ENCODE data around the gene CSPG5. TPM values are rescaled to one million over a fixed set of nuclear protein-coding genes. Genes with fewer than 3 reads are reported as not detected.

CSPG5 gene
- total RNA-seq, 1 experiment from 2014 or later: 5.7 TPM

- H2AFZ ChIP-seq (ENCODE audit: low read length): no peak overlapping the region
- H3K56ac ChIP-seq (ENCODE audit: insufficient read length, low read depth, low read length): no peak overlapping the region
- DNase-seq: no peak
- H3K27ac ChIP-seq (ENCODE audit: insufficient read length, low read depth, low read length): no peak overlapping the region
- H3K4ac ChIP-seq (ENCODE audit: low read depth, low read length): no peak overlapping the region
- Mint-ChIP-seq H3K4me3 (no peak overlapping the region), H3K9me3 (no peaks in the 10 kb centered on the region), H3K27ac (no peak overlapping the region; a peak in 1 of 7 replicates), H3K36me3 (ENCODE audit: insufficient read depth in 1 of 3, low read depth in 3 of 3) (no peaks in the 10 kb centered on the region; a peak in 1 of 7 replicates), H3K4me1 (peaks cover 0 to 6% of the 10 kb centered on the region in 2 experiments; a peak in 2 of 4 replicates), H3K27me3 (ENCODE audit: low read depth) (peaks cover 6% of the 10 kb centered on the region)
- no peak overlapping the region for H2AK5ac ChIP-seq (ENCODE audit: insufficient read length, low read length)
- no peak overlapping the region for H2BK5ac ChIP-seq (ENCODE audit: insufficient read length, low read length)
- H3K4me2 ChIP-seq (ENCODE audit: insufficient read depth, insufficient read length, low read length): no peak overlapping the region
- TF ChIP-seq CTCF (conservative IDR thresholded peaks at IDR 0.05): no peak
- H3K79me1 ChIP-seq (ENCODE audit: insufficient read depth, low read depth, low read length, poor library complexity, severe bottlenecking): no peaks in the 10 kb centered on the region
- no peak overlapping the region for H2BK15ac ChIP-seq (ENCODE audit: low read depth, low read length)
- no peaks in the 10 kb centered on the region for H4K20me1 ChIP-seq (ENCODE audit: control insufficient read depth, insufficient read depth, insufficient read length)
- H4K91ac ChIP-seq (ENCODE audit: insufficient read length, low read depth, low read length): no peak overlapping the region
- WGBS (ENCODE audit: extremely low coverage, insufficient read length, low lambda C conversion rate): no CpG with 5 or more reads among the region's 6 CpGs
- no peak overlapping the region for H3K23ac ChIP-seq (ENCODE audit: insufficient read length, low read depth, low read length)
- H3T11ph ChIP-seq (ENCODE audit: low read length): no peak overlapping the region
- H3K23me2 ChIP-seq (ENCODE audit: insufficient read length, low read depth, low read length, poor library complexity, severe bottlenecking): no peaks in the 10 kb centered on the region
- H2BK12ac ChIP-seq (ENCODE audit: insufficient read length, low read depth, low read length): no peak overlapping the region
- H3K4me1 ChIP-seq (ENCODE audit: insufficient read depth, low read length): no peaks in the 10 kb centered on the region
- no peak overlapping the region for H4K8ac ChIP-seq (replicated peaks; ENCODE audit: insufficient read length, low read depth, low read length)
- H3K27me3 ChIP-seq (ENCODE audit: insufficient read depth, low read length): no peaks in the 10 kb centered on the region
- no peaks in the 10 kb centered on the region for H3K9me3 ChIP-seq (ENCODE audit: control insufficient read depth, low read depth, low read length)
- H3K18ac ChIP-seq (ENCODE audit: insufficient read length, low read depth, low read length): no peak overlapping the region
- H4K5ac ChIP-seq (ENCODE audit: insufficient read length, low read depth, low read length): no peak overlapping the region
- H3K79me2 ChIP-seq (ENCODE audit: insufficient read depth, low read length): no peaks in the 10 kb centered on the region
- no peak overlapping the region for H2BK20ac ChIP-seq (ENCODE audit: low read depth, low read length, poor library complexity, severe bottlenecking)
- H3K14ac ChIP-seq (ENCODE audit: insufficient read depth, low read length): no peak overlapping the region
- H2BK120ac ChIP-seq (ENCODE audit: low read depth, low read length, poor library complexity, severe bottlenecking): no peak overlapping the region
- H3K9ac ChIP-seq (ENCODE audit: extremely low read depth, insufficient read length, low read length): no peak overlapping the region
These were observed 9.8 kb downstream of the CSPG5 start for GRCh38 chr3:47568901-47569300.
